DMS153 treated with DMSO at 0.1 percent for 48 hours (cell line): ENCODE measurements around the gene ASB9.
"Not testable (repeated sequence)": the region's sequence is repeated elsewhere in the genome, so short reads cannot be mapped to it uniquely, and the experiment has no call there.

Source experiments
- DNase-seq: peaks from one replicate; lab custom pipeline; 2025; ENCODE audit not compliant: unreplicated experiment; lab: John Stamatoyannopoulos, UW

ASB9 gene

GRCh38 chrX:15269618-15270521 lies at the start of gene ASB9:
Gene ASB9 (minus strand): TSS chrX:15270083. CDS start chrX:15269874, 209 bp downstream.
- DNase-seq, result peak; percentile 4

- DNase-seq, result no peak
Measured at GRCh38 chrX:15319075-15319474, 49.2 kb upstream of the ASB9 start.

- no peak for DNase-seq
Measured at GRCh38 chrX:15315509-15315908, 45.6 kb upstream of the ASB9 start, which contains the start of gene ASB11. Gene ASB11 (minus strand): TSS chrX:15315640. CDS start chrX:15315605, 35 bp downstream.

- no peak for DNase-seq
Measured at GRCh38 chrX:15314472-15314871, 44.6 kb upstream of the ASB9 start.

GRCh38 chrX:15311119-15311518 lies 41.2 kb upstream of the ASB9 start:
- no peak for DNase-seq

GRCh38 chrX:15310117-15310516 lies 40.2 kb upstream of the ASB9 start:
- peak; percentile 59 for DNase-seq

- not testable (repeated sequence) for DNase-seq
Measured at GRCh38 chrX:15305899-15306298, 36.0 kb upstream of the ASB9 start.

- no peak for DNase-seq
Measured at GRCh38 chrX:15301924-15302323, 32.0 kb upstream of the ASB9 start.

- DNase-seq, result no peak
Measured at GRCh38 chrX:15299941-15300851, 30.3 kb upstream of the ASB9 start.

GRCh38 chrX:15298780-15299179 lies 28.9 kb upstream of the ASB9 start:
- DNase-seq, result no peak

GRCh38 chrX:15298201-15298600 lies 28.3 kb upstream of the ASB9 start:
- DNase-seq, result no peak

GRCh38 chrX:15293451-15293850 lies 23.6 kb upstream of the ASB9 start:
- no peak for DNase-seq

GRCh38 chrX:15292861-15293260 lies 23.0 kb upstream of the ASB9 start:
- DNase-seq, result no peak

GRCh38 chrX:15277604-15278003 lies 7.7 kb upstream of the ASB9 start:
- no peak for DNase-seq

- no peak for DNase-seq
Measured at GRCh38 chrX:15274946-15275345, 5.1 kb upstream of the ASB9 start.

GRCh38 chrX:15273275-15273674 lies 3.4 kb upstream of the ASB9 start:
- DNase-seq, result not testable (repeated sequence)

- DNase-seq, result no peak
Measured at GRCh38 chrX:15271757-15272156, 1.9 kb upstream of the ASB9 start.

- no peak for DNase-seq
Measured at GRCh38 chrX:15269120-15269519, 763 bp downstream of the ASB9 start.

- DNase-seq, result no peak
Measured at GRCh38 chrX:15254852-15255251, 15.0 kb downstream of the ASB9 start.

GRCh38 chrX:15245896-15246295 lies 24.0 kb downstream of the ASB9 start:
- DNase-seq, result no peak

GRCh38 chrX:15244421-15244820 lies 25.5 kb downstream of the ASB9 start:
- no peak for DNase-seq
